NT2/D1 (cell line): ENCODE measurements around the gene CAPN15.

ENCODE experiments used
- YY1 ChIP-seq: IDR thresholded peaks from 2 replicates; pipeline ENCODE4 v1.6.1; 2011; ENCODE audit not compliant: insufficient read length, insufficient read depth
- ZNF274 ChIP-seq: IDR thresholded peaks from 2 replicates; pipeline ENCODE4 v1.6.1; 2011; ENCODE audit warnings: mild to moderate bottlenecking, low read depth, low read length

DNA sequence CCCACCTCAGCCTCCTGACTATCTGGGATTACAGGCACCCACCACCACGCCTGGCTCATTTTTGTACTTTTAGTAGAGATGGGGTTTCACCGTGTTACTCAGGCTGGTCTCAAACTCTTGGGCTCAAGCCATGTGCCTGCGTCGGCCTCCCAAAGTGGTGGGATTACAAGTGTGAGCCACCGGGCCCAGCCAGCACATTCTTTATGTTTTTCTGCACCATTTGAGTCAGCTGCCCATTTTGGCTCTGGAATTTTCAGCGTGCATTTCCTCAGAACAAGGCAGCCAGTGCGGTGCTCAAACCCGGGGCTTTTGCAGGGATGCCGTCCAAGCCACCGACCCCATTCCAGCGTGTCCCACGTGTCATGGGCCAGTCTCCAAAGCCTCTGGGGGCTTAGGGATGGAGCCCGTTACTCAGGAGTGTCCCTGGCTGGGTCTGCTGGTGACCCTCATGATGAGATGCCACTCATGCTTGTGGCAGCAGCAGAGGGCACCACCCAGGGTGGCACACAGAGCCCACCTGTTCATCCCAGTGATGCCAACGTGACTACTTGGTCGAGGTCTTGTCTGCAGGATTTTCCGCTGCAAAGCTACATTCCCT lies 58.6 kb downstream of the CAPN15 start:
- TF ChIP-seq ZNF274 (no peak), YY1 (no peak)
